PC-3 (cell line): ENCODE measurements around the gene ANTXR2. TPM values are rescaled to one million over a fixed set of nuclear protein-coding genes. Genes with fewer than 3 reads are reported as not detected.

ENCODE experiments used
- ATAC-seq: fragments of 200-7000 bp; cut with Tn5 transposase; 2 replicates; pipeline ENCODE4 v1.9.1; 2020; ENCODE audit warnings: mild to moderate bottlenecking, moderate library complexity
- BruUV-seq: library from RNA; stranded (reverse); fragments of 400-500 nt; replicated peaks from 2 replicates; lab custom pipeline; 2021; lab: Mats Ljungman, UMichigan
- CTCF ChIA-PET: fragments of 300-600 bp; sonication (Branson Sonifier 250); formaldehyde crosslinking; loops from one replicate; lab custom pipeline; 2022; ENCODE audit warnings: antibody characterized with exemption; lab: Charles Lee
- POLR2A ChIA-PET: fragments of 300-600 bp; sonication (Branson Sonifier 250); formaldehyde crosslinking; loops from one replicate; lab custom pipeline; 2022; ENCODE audit warnings: antibody characterized with exemption; ENCODE audit not compliant: unreplicated experiment; lab: Charles Lee
- DNase-seq: peaks from one replicate; pipeline ENCODE4 v3.0.0-alpha.2; 2015
- H2AFZ ChIP-seq: fragments of 300-600 bp; sonication (generic); 2 replicates; pipeline ENCODE4 v1.6.0; 2016; ENCODE audit warnings: antibody characterized with exemption, low read length
- H3F3A ChIP-seq: fragments of 300-600 bp; sonication (generic); one replicate; pipeline ENCODE4 v1.6.0; 2017; ENCODE audit warnings: antibody characterized with exemption, low read length, control low read depth, mild to moderate bottlenecking; ENCODE audit not compliant: unreplicated experiment
- H3K27ac ChIP-seq: fragments of 300-600 bp; sonication (generic); 2 replicates; pipeline ENCODE4 v1.5.1; 2016; ENCODE audit warnings: mild to moderate bottlenecking, low read length
- H3K27me3 ChIP-seq: fragments of 300-600 bp; sonication (generic); 2 replicates; pipeline ENCODE4 v1.6.1; 2016; ENCODE audit warnings: low read length, mixed read lengths
- H3K36me3 ChIP-seq: fragments of 300-600 bp; sonication (generic); 2 replicates; pipeline ENCODE4 v1.6.1; 2016; ENCODE audit warnings: low read depth, mixed run types, low read length, mixed read lengths
- H3K4me1 ChIP-seq: fragments of 300-600 bp; sonication (generic); 2 replicates; pipeline ENCODE4 v1.5.1; 2016; ENCODE audit warnings: low read length; ENCODE audit not compliant: insufficient read depth
- H3K4me2 ChIP-seq: fragments of 300-600 bp; sonication (generic); 2 replicates; pipeline ENCODE4 v1.6.0; 2016; ENCODE audit warnings: low read length
- H3K4me3 ChIP-seq: fragments of 300-600 bp; sonication (generic); 2 replicates; pipeline ENCODE4 v1.5.1; 2016; ENCODE audit warnings: mild to moderate bottlenecking, low read length, mixed read lengths
- H3K79me2 ChIP-seq: fragments of 300-600 bp; sonication (generic); 2 replicates; pipeline ENCODE4 v1.6.1; 2017; ENCODE audit warnings: low read length, mixed read lengths
- H3K9ac ChIP-seq: fragments of 300-600 bp; sonication (generic); 2 replicates; pipeline ENCODE4 v1.6.0; 2016; ENCODE audit warnings: mild to moderate bottlenecking, low read length
- H3K9me2 ChIP-seq: fragments of 300-600 bp; sonication (generic); replicated peaks from 2 replicates; pipeline ENCODE4 v1.6.1; 2016; ENCODE audit warnings: mixed run types, low read length, mixed read lengths
- H3K9me3 ChIP-seq: fragments of 300-600 bp; sonication (generic); 2 replicates; pipeline ENCODE4 v1.6.1; 2016; ENCODE audit warnings: low read length, mixed read lengths
- H4K20me1 ChIP-seq: fragments of 300-600 bp; sonication (generic); 2 replicates; pipeline ENCODE4 v1.6.1; 2016; ENCODE audit warnings: low read length, mixed read lengths
- CTCF ChIP-seq: fragments of 300-600 bp; sonication (generic); conservative IDR thresholded peaks from 2 replicates; pipeline ENCODE4 v1.5.1; 2017; ENCODE audit warnings: antibody characterized with exemption, low read depth, mild to moderate bottlenecking, low read length
- EZH2 ChIP-seq: fragments of 300-600 bp; sonication (generic); IDR thresholded peaks from one replicate; pipeline ENCODE4 v1.6.1; 2017; ENCODE audit warnings: antibody characterized with exemption, mild to moderate bottlenecking, low read length; ENCODE audit not compliant: unreplicated experiment
- EZH2phosphoT487 ChIP-seq: fragments of 300-600 bp; sonication (generic); IDR thresholded peaks from 2 replicates; pipeline ENCODE4 v1.6.1; 2018; ENCODE audit warnings: mild to moderate bottlenecking, antibody characterized with exemption, low read length, borderline replicate concordance
- intact Hi-C: fragments of 100-400 bp; cut with micrococcal nuclease; formaldehyde crosslinking; loops from 2 replicates; pipeline ENCODE4 v1.9.0; 2023
- total RNA-seq: library from RNA; depleted of rRNA; stranded (reverse); fragments of >200 nt; gene quantifications from 2 replicates; pipeline ENCODE4 v1.2.3, GENCODE V29; 2014

Gene ANTXR2
- total RNA-seq, 1 experiment from 2014 or later: 43.9 TPM

GRCh38 chr4:80053140-80053910 is 19.7 kb downstream of the ANTXR2 start:
- H3K4me3 ChIP-seq: no peak overlapping the region
- POLR2A ChIA-PET: no interaction called here
- no peak overlapping the region for H2AFZ ChIP-seq
- H3K9me3 ChIP-seq: no peaks in the 10 kb centered on the region
- H3K4me1 ChIP-seq: no peaks in the 10 kb centered on the region
- BruUV-seq: no TSS peak
- CTCF ChIA-PET: no interaction called here
- DNase-seq: no peak
- H3K36me3 ChIP-seq: peaks cover 44% of the 10 kb centered on the region
- H3K9ac ChIP-seq: no peak overlapping the region
- no peak overlapping the region for H3K4me2 ChIP-seq
- no peaks in the 10 kb centered on the region for H3F3A ChIP-seq
- TF ChIP-seq CTCF (no peak), EZH2 (no peak)
- ATAC-seq: no peak
- no peaks in the 10 kb centered on the region for H4K20me1 ChIP-seq
- H3K27me3 ChIP-seq: no peaks in the 10 kb centered on the region
- no peak overlapping the region for H3K27ac ChIP-seq
- intact Hi-C loops: no loop called here
- no peaks in the 10 kb centered on the region for H3K79me2 ChIP-seq
- no peaks in the 10 kb centered on the region for H3K9me2 ChIP-seq

- Histone ChIP-seq H3K4me3 (no peak overlapping the region), H3K9me3 (no peaks in the 10 kb centered on the region), H3K9ac (no peak overlapping the region), H3K27ac (no peak overlapping the region), H3K4me2 (no peak overlapping the region), H3K27me3 (no peaks in the 10 kb centered on the region), H3F3A (no peaks in the 10 kb centered on the region), H4K20me1 (no peaks in the 10 kb centered on the region), H2AFZ (no peak overlapping the region), H3K79me2 (no peaks in the 10 kb centered on the region), H3K36me3 (peaks cover 43% of the 10 kb centered on the region), H3K4me1 (no peaks in the 10 kb centered on the region), H3K9me2 (no peaks in the 10 kb centered on the region)
- CTCF ChIA-PET: no interaction called here
- POLR2A ChIA-PET: no interaction called here
- BruUV-seq: no TSS peak
- DNase-seq: no peak
- intact Hi-C loops: no loop called here
- no peak for TF ChIP-seq EZH2
- no peak for TF ChIP-seq EZH2phosphoT487
- no peak for TF ChIP-seq CTCF
- ATAC-seq: no peak
These were observed 23.1 kb downstream of the ANTXR2 start for GRCh38 chr4:80049813-80050534.

- H3K4me3 ChIP-seq: no peak overlapping the region
- H3K9ac ChIP-seq: no peak overlapping the region
- no peak overlapping the region for H2AFZ ChIP-seq
- no peaks in the 10 kb centered on the region for H3K79me2 ChIP-seq
- H3K9me3 ChIP-seq: no peaks in the 10 kb centered on the region
- no peaks in the 10 kb centered on the region for H3F3A ChIP-seq
- H3K9me2 ChIP-seq: no peaks in the 10 kb centered on the region
- POLR2A ChIA-PET: no interaction called here
- no peak overlapping the region for H3K27ac ChIP-seq
- ATAC-seq: no peak
- no peaks in the 10 kb centered on the region for H3K27me3 ChIP-seq
- no TSS peak for BruUV-seq
- H3K36me3 ChIP-seq: peaks cover 41% of the 10 kb centered on the region
- no peak for DNase-seq
- intact Hi-C loops: no loop called here
- H3K4me2 ChIP-seq: no peak overlapping the region
- TF ChIP-seq EZH2phosphoT487: no peak
- TF ChIP-seq CTCF: no peak
- TF ChIP-seq EZH2: no peak
- H3K4me1 ChIP-seq: no peaks in the 10 kb centered on the region
- no peaks in the 10 kb centered on the region for H4K20me1 ChIP-seq
- CTCF ChIA-PET: no interaction called here
These were observed 23.6 kb downstream of the ANTXR2 start for GRCh38 chr4:80049402-80049801.
